Naive thymus-derived CD8-positive, alpha-beta T cell (primary cell): ENCODE results near the gene PLEKHH3. TPM values are rescaled to one million over a fixed set of nuclear protein-coding genes. Genes with fewer than 3 reads are reported as not detected.

Experiments used
- ATAC-seq, 2 donors: fragments of 150-1000 bp; cut with Tn5 transposase in 1 of 2; sonication (Bioruptor Pico), chemical (Tn5 transposase) in 1 of 2; 1 replicate in 1 of 2; 2 replicates in 1 of 2; pipeline ENCODE4 v1.10.0; 2021; ENCODE audit warnings: mild to moderate bottlenecking in 2 of 2, moderate library complexity in 2 of 2
- POLR2A ChIA-PET: fragments of 350-600 bp; sonication (Branson Sonifier 250); formaldehyde crosslinking; loops from one replicate; lab custom pipeline; 2021; ENCODE audit warnings: antibody characterized with exemption; lab: Charles Lee
- DNase-seq, 10 donors: peaks; one replicate each; pipeline versions ENCODE4 v3.0.0 to v3.0.0-alpha.2; 2020 to 2022
- H3K27ac Mint-ChIP-seq, 10 donors: one replicate each; pipeline ENCODE4 v1.8.0; 2020 to 2022; ENCODE audit warnings: mild to moderate bottlenecking in 10 of 10, mixed read lengths in 10 of 10, moderate library complexity in 4 of 10, inconsistent platforms in 1 of 10
- H3K27me3 Mint-ChIP-seq, 5 donors: one replicate each; pipeline ENCODE4 v1.8.0; 2021 to 2022; ENCODE audit warnings: mixed read lengths in 5 of 5
- H3K36me3 Mint-ChIP-seq, 3 donors: one replicate each; pipeline ENCODE4 v1.8.0; 2020 to 2022; ENCODE audit warnings: mixed read lengths in 3 of 3, mild to moderate bottlenecking in 2 of 3, inconsistent platforms in 1 of 3
- H3K4me1 Mint-ChIP-seq, 4 donors: one replicate each; pipeline ENCODE4 v1.8.0; 2021 to 2022; ENCODE audit warnings: mixed read lengths in 4 of 4
- H3K4me3 Mint-ChIP-seq, 10 donors: one replicate each; pipeline ENCODE4 v1.8.0; 2020 to 2022; ENCODE audit warnings: mild to moderate bottlenecking in 10 of 10, mixed read lengths in 10 of 10, moderate library complexity in 6 of 10, inconsistent platforms in 1 of 10
- H3K9me3 Mint-ChIP-seq, 9 donors: one replicate each; pipeline ENCODE4 v1.8.0; 2020 to 2022; ENCODE audit warnings: mixed read lengths in 9 of 9, mild to moderate bottlenecking in 3 of 9, inconsistent platforms in 1 of 9, moderate library complexity in 1 of 9
- polyA plus RNA-seq, 3 donors: library from polyadenylated mRNA; unstranded; fragments of 300-500 nt; fragmentation: Illumina TruSeq; gene quantifications; one replicate each; pipeline ENCODE4 v1.2.3, GENCODE V29; 2021
- total RNA-seq, 8 experiments: library from RNA in 2 of 8; stranded (reverse) in 2 of 8; gene quantifications; one replicate each; pipeline ENCODE4 v1.2.3 and lab custom pipeline; 2021 to 2026

The PLEKHH3 gene
- total and polyA plus RNA-seq, 5 experiments from 2014 or later, result not detected

GRCh38 chr17:42698736-42699414 is 22.1 kb upstream of the PLEKHH3 start:
- Mint-ChIP-seq H3K27me3 (no peaks in the 10 kb centered on the region), H3K27ac (peak overlapping the region in 1 of 10 donors; percentile 34), H3K4me1 (peaks cover 0 to 3% (median under 1%) of the 10 kb centered on the region in 4 donors), H3K36me3 (peaks cover 0 to 47% (median 17%) of the 10 kb centered on the region in 3 donors), H3K9me3 (no peaks in the 10 kb centered on the region), H3K4me3 (no peak overlapping the region)
- POLR2A ChIA-PET, result no interaction called here
- DNase-seq, result no peak
- no peak for ATAC-seq

DNA sequence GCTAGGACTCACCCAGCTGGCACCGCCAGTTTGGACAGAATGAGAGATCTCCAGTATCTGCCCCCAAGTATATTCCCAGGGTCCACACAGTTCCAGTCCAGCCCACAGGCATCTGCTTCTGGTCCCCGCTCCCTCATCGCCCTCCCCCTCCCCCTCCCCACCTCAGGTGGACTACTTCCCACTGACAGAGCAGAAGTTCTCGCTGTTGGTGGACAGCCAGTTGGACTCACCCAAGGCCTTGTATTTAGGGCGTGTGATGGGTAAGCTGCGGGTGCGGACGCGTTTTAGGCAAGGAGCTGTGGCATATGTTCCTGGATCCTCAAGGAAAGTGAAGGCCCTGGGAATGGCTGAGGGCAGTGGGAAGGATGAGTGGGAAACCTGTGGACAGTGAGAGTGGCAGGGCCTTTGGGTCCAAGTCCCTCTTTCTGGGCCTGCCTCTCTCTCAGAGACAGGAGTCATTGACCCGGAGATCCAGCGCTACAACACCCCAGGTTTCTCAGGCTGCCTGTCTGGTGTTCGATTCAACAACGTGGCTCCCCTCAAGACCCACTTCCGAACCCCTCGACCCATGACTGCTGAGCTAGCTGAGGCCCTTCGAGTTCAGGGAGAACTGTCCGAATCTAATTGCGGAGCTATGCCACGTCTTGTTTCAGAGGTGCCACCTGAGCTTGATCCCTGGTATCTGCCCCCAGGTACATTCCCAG is 20.5 kb upstream of the PLEKHH3 start:
- Mint-ChIP-seq H3K9me3 (no peaks in the 10 kb centered on the region), H3K27me3 (no peaks in the 10 kb centered on the region), H3K4me3 (no peak overlapping the region), H3K36me3 (peaks cover 0 to 31% (median 5%) of the 10 kb centered on the region in 3 donors), H3K27ac (no peak overlapping the region), H3K4me1 (peaks cover 0 to 2% (median 0%) of the 10 kb centered on the region in 4 donors)
- no peak for DNase-seq
- POLR2A ChIA-PET, result interaction anchor here (0.6 kb wide), 1 partner anchor 92 kb away, joined by 5 read pairs; no protein-coding TSS in a partner anchor
- no peak for ATAC-seq

- H3K4me1 Mint-ChIP-seq, result peaks cover 0 to 2% (median under 1%) of the 10 kb centered on the region in 4 donors
- POLR2A ChIA-PET, result interaction anchor here (2.3 kb wide), 1 partner anchor 11 kb away, joined by 6 read pairs; no protein-coding TSS in a partner anchor
- DNase-seq (no peak), ATAC-seq (no peak)
- H3K36me3 Mint-ChIP-seq, result peaks cover 0 to 20% (median 0%) of the 10 kb centered on the region in 3 donors
- no peak overlapping the region for H3K27ac Mint-ChIP-seq
- H3K27me3 Mint-ChIP-seq, result no peaks in the 10 kb centered on the region
- no peak overlapping the region for H3K4me3 Mint-ChIP-seq
- H3K9me3 Mint-ChIP-seq, result no peaks in the 10 kb centered on the region
Measured at GRCh38 chr17:42695500-42695899, 18.7 kb upstream of the PLEKHH3 start.

- H3K36me3 Mint-ChIP-seq, result peaks cover 0 to 14% (median 0%) of the 10 kb centered on the region in 3 donors
- H3K27me3 Mint-ChIP-seq, result no peaks in the 10 kb centered on the region
- DNase-seq (no peak), ATAC-seq (no peak)
- no peaks in the 10 kb centered on the region for H3K9me3 Mint-ChIP-seq
- H3K4me1 Mint-ChIP-seq, result peaks cover 0 to 2% (median under 1%) of the 10 kb centered on the region in 4 donors
- POLR2A ChIA-PET, result interaction anchor here (0.7 to 2.3 kb wide), 2 partner anchors 10 to 86 kb away, joined by 3 to 6 read pairs; no protein-coding TSS in a partner anchor
- H3K27ac Mint-ChIP-seq, result no peak overlapping the region
- no peak overlapping the region for H3K4me3 Mint-ChIP-seq
Measured at GRCh38 chr17:42694524-42694923, 17.7 kb upstream of the PLEKHH3 start.

- no peak for ATAC-seq
Measured at GRCh38 chr17:42692489-42692888, 15.7 kb upstream of the PLEKHH3 start.

DNA sequence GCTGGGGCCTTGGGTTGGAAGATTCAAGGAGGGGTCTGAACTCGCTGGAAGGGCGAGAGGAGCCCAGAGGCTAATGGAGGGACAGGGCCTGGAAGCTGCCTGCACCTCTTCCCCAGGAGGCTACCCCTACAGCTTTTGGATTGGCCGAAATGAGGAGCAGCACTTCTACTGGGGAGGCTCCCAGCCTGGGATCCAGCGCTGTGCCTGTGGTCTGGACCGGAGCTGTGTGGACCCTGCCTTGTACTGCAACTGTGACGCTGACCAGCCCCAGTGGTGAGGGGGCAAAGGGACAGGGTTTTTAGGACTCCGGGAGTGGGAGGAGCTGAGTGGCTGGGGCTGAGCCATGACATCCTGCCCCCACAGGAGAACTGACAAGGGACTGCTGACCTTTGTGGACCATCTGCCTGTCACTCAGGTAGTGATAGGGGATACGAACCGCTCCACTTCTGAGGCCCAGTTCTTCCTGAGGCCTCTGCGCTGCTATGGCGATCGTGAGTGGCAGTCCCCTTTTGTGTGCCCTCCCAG is 14.3 kb upstream of the PLEKHH3 start:
- H3K9me3 Mint-ChIP-seq, result no peaks in the 10 kb centered on the region
- ATAC-seq, result no peak
- POLR2A ChIA-PET, result no interaction called here
- peaks cover 0 to 6% (median 0%) of the 10 kb centered on the region in 3 donors for H3K36me3 Mint-ChIP-seq
- no peak overlapping the region for H3K4me3 Mint-ChIP-seq
- H3K4me1 Mint-ChIP-seq, result peaks cover 0 to 2% (median under 1%) of the 10 kb centered on the region in 4 donors
- peak overlapping the region in 2 of 10 donors; percentile 43 to 90 for H3K27ac Mint-ChIP-seq
- DNase-seq, result no peak
- H3K27me3 Mint-ChIP-seq, result no peaks in the 10 kb centered on the region

More at GRCh38 chr17:42692489-42692888, 15.7 kb upstream of the PLEKHH3 start:
- H3K4me3 Mint-ChIP-seq, result no peak overlapping the region
- no peak for DNase-seq
- peaks cover 0 to 6% (median 0%) of the 10 kb centered on the region in 3 donors for H3K36me3 Mint-ChIP-seq
- H3K27me3 Mint-ChIP-seq, result no peaks in the 10 kb centered on the region
- POLR2A ChIA-PET, result interaction anchor here (1.7 kb wide), 1 partner anchor 14 kb away, joined by 3 read pairs; no protein-coding TSS in a partner anchor
- H3K9me3 Mint-ChIP-seq, result no peaks in the 10 kb centered on the region
- H3K27ac Mint-ChIP-seq, result peak overlapping the region in 2 of 10 donors; percentile 15 to 49
- peaks cover 0 to 2% (median under 1%) of the 10 kb centered on the region in 4 donors for H3K4me1 Mint-ChIP-seq

GRCh38 chr17:42690596-42690995 is 13.8 kb upstream of the PLEKHH3 start:
- DNase-seq (no peak), ATAC-seq (no peak)
- H3K4me3 Mint-ChIP-seq, result no peak overlapping the region
- H3K36me3 Mint-ChIP-seq, result peaks cover 0 to 2% (median 0%) of the 10 kb centered on the region in 3 donors
- H3K9me3 Mint-ChIP-seq, result no peaks in the 10 kb centered on the region
- no peaks in the 10 kb centered on the region for H3K27me3 Mint-ChIP-seq
- peaks cover 0 to 2% (median 0%) of the 10 kb centered on the region in 4 donors for H3K4me1 Mint-ChIP-seq
- POLR2A ChIA-PET, result no interaction called here
- peak overlapping the region in 2 of 10 donors; percentile 43 to 55 for H3K27ac Mint-ChIP-seq

GRCh38 chr17:42687707-42688320 is 11.0 kb upstream of the PLEKHH3 start:
- ATAC-seq (no peak), DNase-seq (no peak)
- H3K4me3 Mint-ChIP-seq, result no peak overlapping the region
- POLR2A ChIA-PET, result no interaction called here
- H3K36me3 Mint-ChIP-seq, result no peaks in the 10 kb centered on the region
- no peak overlapping the region for H3K27ac Mint-ChIP-seq
- peaks cover 3 to 10% (median 6%) of the 10 kb centered on the region in 5 donors for H3K27me3 Mint-ChIP-seq
- peaks cover 10 to 12% (median 12%) of the 10 kb centered on the region in 4 donors for H3K4me1 Mint-ChIP-seq
- H3K9me3 Mint-ChIP-seq, result no peaks in the 10 kb centered on the region

DNA sequence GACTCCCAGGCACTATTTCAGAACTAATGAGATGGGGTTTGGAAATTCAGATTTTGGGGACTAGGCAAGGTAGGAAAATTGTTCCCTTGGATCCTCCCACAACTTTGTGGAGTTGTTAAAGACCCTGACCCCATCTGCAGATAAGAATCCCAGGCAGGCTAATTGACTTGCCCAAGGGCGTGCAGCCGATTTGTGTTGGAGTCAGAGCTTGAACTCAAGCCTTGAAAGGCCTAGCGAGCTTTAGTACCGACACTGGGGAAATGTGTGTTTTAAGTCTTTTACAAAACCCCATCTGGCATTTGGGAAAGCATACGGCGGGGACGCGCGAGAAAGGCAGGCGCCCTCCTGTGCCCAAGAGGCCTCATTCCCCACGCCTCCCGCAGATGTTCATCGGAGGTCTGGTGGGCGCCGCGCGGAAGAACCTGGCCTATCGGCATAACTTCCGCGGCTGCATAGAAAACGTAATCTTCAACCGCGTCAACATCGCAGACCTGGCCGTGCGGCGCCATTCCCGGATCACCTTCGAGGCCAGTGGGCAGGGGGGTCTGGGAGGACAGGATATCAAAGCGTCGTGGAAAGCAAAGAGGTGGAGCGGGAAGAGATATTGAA is 9.8 kb upstream of the PLEKHH3 start:
- no peaks in the 10 kb centered on the region for H3K36me3 Mint-ChIP-seq
- peaks cover 18 to 24% (median 22%) of the 10 kb centered on the region in 4 donors for H3K4me1 Mint-ChIP-seq
- H3K27ac Mint-ChIP-seq, result no peak overlapping the region
- DNase-seq (no peak), ATAC-seq (no peak)
- POLR2A ChIA-PET, result no interaction called here
- H3K27me3 Mint-ChIP-seq, result peaks cover 7 to 21% (median 14%) of the 10 kb centered on the region in 5 donors
- no peaks in the 10 kb centered on the region for H3K9me3 Mint-ChIP-seq
- no peak overlapping the region for H3K4me3 Mint-ChIP-seq

- Mint-ChIP-seq H3K4me3 (no peak overlapping the region), H3K27ac (peak overlapping the region in 1 of 10 donors; percentile 12), H3K27me3 (peaks cover 10 to 29% (median 19%) of the 10 kb centered on the region in 5 donors), H3K4me1 (peaks cover 21 to 31% (median 28%) of the 10 kb centered on the region in 4 donors), H3K36me3 (no peaks in the 10 kb centered on the region), H3K9me3 (no peaks in the 10 kb centered on the region)
- ATAC-seq, result no peak
- no peak for DNase-seq
- POLR2A ChIA-PET, result no interaction called here
Measured at GRCh38 chr17:42685831-42686230, 9.0 kb upstream of the PLEKHH3 start.

GRCh38 chr17:42684929-42685556 is 8.2 kb upstream of the PLEKHH3 start:
- peaks cover 12 to 37% (median 23%) of the 10 kb centered on the region in 5 donors for H3K27me3 Mint-ChIP-seq

More at GRCh38 chr17:42684929-42685556, 8.2 kb upstream of the PLEKHH3 start:
- POLR2A ChIA-PET, result interaction anchor here (2.1 kb wide), 1 partner anchor 9 kb away, joined by 6 read pairs; no protein-coding TSS in a partner anchor
- no peak overlapping the region for H3K27ac Mint-ChIP-seq
- H3K4me3 Mint-ChIP-seq, result no peak overlapping the region
- ATAC-seq (no peak), DNase-seq (no peak)
- no peaks in the 10 kb centered on the region for H3K36me3 Mint-ChIP-seq
- H3K4me1 Mint-ChIP-seq, result peaks cover 24 to 37% (median 34%) of the 10 kb centered on the region in 4 donors
- no peaks in the 10 kb centered on the region for H3K9me3 Mint-ChIP-seq
